ENCODE measurements around the gene GEMIN4.

- TF ChIP-seq CTCF (conservative IDR thresholded peaks at IDR 0.05 in 1 of 2, IDR thresholded peaks at IDR 0.05 in 1 of 2; ENCODE audit: extremely low read depth in 1 of 2, insufficient read depth in 1 of 2, low read depth in 1 of 2, low read length in 2 of 2), result no peak
- TF ChIP-seq EZH2 (IDR thresholded peaks at IDR 0.05; ENCODE audit: borderline replicate concordance, low read length), result no peak
These were observed 14.4 kb downstream of the GEMIN4 start for GRCh38 chr17:737561-738113.

All from mammary epithelial cell (primary cell).